ENCODE measurements around the gene ESAM.

Gene ESAM

DNA sequence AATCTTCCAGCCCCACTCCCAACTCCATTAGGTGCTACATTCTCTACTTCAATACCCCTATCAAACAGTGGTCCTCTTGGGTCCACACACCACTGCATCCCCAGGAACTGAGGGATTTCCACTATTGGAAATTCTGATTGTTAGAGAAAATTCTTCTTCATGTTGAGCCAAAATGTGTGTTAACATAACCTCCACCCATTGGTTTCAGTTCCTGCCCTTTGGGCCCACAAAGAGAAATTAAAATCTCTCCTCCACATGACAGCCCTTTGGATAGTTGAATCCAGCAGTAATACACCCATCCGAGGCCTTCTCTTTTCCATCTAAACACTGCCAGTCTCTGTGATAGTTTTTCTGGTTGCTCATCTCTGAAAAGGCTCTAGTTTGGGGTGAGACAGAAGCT is 12.2 kb downstream of the ESAM start:
- no peaks in the 10 kb centered on the region for H3K27me3 ChIP-seq (ENCODE audit: insufficient read depth, poor library complexity, severe bottlenecking)
- no peaks in the 10 kb centered on the region for H3K9me3 ChIP-seq (ENCODE audit: severe bottlenecking)
- ATAC-seq (ENCODE audit: low read depth): no peak
- H3K36me3 ChIP-seq (ENCODE audit: low read depth): no peaks in the 10 kb centered on the region
- H3K4me1 ChIP-seq (ENCODE audit: insufficient read depth, poor library complexity, severe bottlenecking): peaks cover 3% of the 10 kb centered on the region
- H3K27ac ChIP-seq (ENCODE audit: poor library complexity, severe bottlenecking): no peak overlapping the region
- no peak overlapping the region for H3K4me3 ChIP-seq (ENCODE audit: severe bottlenecking)
- TF ChIP-seq, protein P1, sequence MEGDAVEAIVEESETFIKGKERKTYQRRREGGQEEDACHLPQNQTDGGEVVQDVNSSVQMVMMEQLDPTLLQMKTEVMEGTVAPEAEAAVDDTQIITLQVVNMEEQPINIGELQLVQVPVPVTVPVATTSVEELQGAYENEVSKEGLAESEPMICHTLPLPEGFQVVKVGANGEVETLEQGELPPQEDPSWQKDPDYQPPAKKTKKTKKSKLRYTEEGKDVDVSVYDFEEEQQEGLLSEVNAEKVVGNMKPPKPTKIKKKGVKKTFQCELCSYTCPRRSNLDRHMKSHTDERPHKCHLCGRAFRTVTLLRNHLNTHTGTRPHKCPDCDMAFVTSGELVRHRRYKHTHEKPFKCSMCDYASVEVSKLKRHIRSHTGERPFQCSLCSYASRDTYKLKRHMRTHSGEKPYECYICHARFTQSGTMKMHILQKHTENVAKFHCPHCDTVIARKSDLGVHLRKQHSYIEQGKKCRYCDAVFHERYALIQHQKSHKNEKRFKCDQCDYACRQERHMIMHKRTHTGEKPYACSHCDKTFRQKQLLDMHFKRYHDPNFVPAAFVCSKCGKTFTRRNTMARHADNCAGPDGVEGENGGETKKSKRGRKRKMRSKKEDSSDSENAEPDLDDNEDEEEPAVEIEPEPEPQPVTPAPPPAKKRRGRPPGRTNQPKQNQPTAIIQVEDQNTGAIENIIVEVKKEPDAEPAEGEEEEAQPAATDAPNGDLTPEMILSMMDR (IDR thresholded peaks at IDR 0.05; ENCODE audit: poor library complexity, severe bottlenecking): no peak
- DNase-seq (ENCODE audit: low spot score): no peak

DNA sequence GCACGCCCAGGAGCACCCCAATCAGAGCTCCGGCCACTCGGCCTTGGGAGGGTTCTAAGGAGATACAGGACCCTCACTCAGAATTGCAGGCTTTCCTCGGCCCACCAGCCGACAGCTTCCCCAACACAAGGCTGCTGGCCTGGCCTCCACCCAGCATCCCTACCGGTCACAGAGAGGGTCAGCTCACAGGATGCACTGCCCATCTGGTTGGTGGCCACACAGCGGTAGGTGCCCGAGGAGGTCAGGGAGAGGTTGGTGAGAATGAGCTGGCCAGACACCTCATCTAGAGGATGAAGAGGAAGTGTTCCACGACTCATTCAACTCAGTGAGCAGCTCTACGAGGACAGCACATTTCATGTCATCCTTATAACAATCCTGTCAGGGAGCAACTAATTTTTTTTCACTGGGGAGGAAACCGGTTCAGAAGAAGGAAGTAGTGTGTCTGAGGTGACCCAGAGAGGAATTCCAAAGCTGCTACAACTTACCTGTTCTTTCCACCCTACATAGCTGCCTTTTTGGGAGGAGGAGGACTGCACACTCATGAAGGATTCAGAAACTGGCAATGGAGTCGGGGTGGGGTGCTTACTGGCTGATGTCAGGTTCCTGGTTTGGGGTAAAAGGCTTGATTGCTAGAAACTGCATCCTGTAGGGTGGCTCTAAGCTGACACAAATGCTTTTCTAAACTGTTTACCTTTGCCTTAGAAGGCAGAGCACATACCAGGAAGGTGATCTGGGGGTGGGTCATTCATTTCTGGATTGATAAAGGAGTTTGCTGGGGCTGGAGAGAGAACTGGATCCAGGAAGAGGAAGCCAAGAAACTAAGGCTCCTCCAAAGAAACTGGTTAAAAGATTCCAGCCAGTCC is 13.4 kb downstream of the ESAM start:
- Histone ChIP-seq H3K36me3 (ENCODE audit: low read depth) (no peaks in the 10 kb centered on the region), H3K9me3 (ENCODE audit: severe bottlenecking) (no peaks in the 10 kb centered on the region), H3K27ac (ENCODE audit: poor library complexity, severe bottlenecking) (no peak overlapping the region), H3K4me1 (ENCODE audit: insufficient read depth, poor library complexity, severe bottlenecking) (peaks cover 3% of the 10 kb centered on the region), H3K4me3 (ENCODE audit: severe bottlenecking) (no peak overlapping the region), H3K27me3 (ENCODE audit: insufficient read depth, poor library complexity, severe bottlenecking) (no peaks in the 10 kb centered on the region)
- TF ChIP-seq, protein P1 (IDR thresholded peaks at IDR 0.05; ENCODE audit: poor library complexity, severe bottlenecking): no peak
- DNase-seq (ENCODE audit: low spot score) (no peak), ATAC-seq (ENCODE audit: low read depth) (no peak)

DNA sequence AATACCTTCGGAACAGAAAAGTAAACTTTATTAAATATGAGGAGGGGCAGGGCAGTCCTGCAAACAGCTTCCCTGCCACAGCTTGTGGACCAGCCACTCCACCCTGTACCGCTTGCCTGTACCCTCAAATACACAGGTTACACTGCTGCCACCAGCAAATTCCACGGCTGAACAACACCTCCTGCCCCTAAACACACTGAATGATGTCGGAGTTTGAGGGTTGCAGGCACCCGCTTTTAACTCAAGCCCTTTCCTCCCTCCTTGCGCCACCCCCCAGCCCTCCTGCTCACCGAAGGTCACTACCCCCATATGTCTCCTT is 14.0 kb downstream of the ESAM start:
- no peaks in the 10 kb centered on the region for H3K27me3 ChIP-seq (ENCODE audit: insufficient read depth, poor library complexity, severe bottlenecking)
- no peak for DNase-seq (ENCODE audit: low spot score)
- ATAC-seq (ENCODE audit: low read depth): no peak

DNA sequence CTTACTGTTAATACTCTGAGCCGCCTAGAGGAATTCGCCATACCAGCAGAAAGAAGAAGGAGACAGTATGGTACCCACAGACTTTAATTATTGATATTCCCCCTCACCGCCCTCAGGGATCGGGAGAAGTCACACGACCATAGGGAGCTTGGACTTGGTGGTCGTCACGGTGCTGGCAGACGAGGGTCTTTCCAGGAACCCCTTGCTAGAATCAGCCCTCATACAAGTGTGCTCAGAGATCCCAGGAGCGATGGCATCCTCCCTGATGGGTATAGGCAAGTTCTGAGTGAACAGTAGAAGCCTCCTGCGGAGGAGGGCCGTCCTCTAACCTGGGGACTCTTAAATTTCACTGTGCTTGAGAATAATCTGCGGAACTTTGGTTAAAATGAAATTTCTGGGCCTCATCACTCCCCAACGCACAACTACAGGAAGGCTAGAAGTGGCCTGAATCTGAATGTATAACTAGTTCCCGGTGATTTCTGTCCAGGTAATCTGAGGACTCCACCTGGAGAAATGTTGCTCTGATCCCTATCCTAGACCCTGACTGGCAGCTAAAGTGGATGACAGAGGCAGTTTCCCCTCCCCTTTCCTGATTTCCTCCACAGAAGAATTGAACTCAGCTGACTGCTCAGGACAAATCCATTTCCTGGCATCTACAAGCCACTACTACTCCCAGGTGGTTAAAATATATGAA is 14.5 kb downstream of the ESAM start:
- H3K27me3 ChIP-seq (ENCODE audit: insufficient read depth, poor library complexity, severe bottlenecking): no peaks in the 10 kb centered on the region
- H3K27ac ChIP-seq (ENCODE audit: poor library complexity, severe bottlenecking): no peak overlapping the region
- no peak overlapping the region for H3K4me3 ChIP-seq (ENCODE audit: severe bottlenecking)
- no peaks in the 10 kb centered on the region for H3K36me3 ChIP-seq (ENCODE audit: low read depth)
- H3K4me1 ChIP-seq (ENCODE audit: insufficient read depth, poor library complexity, severe bottlenecking): peaks cover 3% of the 10 kb centered on the region
- no peaks in the 10 kb centered on the region for H3K9me3 ChIP-seq (ENCODE audit: severe bottlenecking)
- ATAC-seq (ENCODE audit: low read depth) (no peak), DNase-seq (ENCODE audit: low spot score) (no peak)
- TF ChIP-seq, protein P1 (IDR thresholded peaks at IDR 0.05; ENCODE audit: poor library complexity, severe bottlenecking): no peak

More for the DNA sequence above, 14.0 kb downstream of the ESAM start:
- peaks cover 3% of the 10 kb centered on the region for H3K4me1 ChIP-seq (ENCODE audit: insufficient read depth, poor library complexity, severe bottlenecking)
- TF ChIP-seq, protein P1 (IDR thresholded peaks at IDR 0.05; ENCODE audit: poor library complexity, severe bottlenecking): no peak
- no peaks in the 10 kb centered on the region for H3K36me3 ChIP-seq (ENCODE audit: low read depth)
- H3K27ac ChIP-seq (ENCODE audit: poor library complexity, severe bottlenecking): no peak overlapping the region
- H3K9me3 ChIP-seq (ENCODE audit: severe bottlenecking): no peaks in the 10 kb centered on the region
- H3K4me3 ChIP-seq (ENCODE audit: severe bottlenecking): no peak overlapping the region

All from RWPE2 (cell line).